ENCODE measurements around the gene LAMA3. TPM values are rescaled to one million over a fixed set of nuclear protein-coding genes. Genes with fewer than 3 reads are reported as not detected.

The LAMA3 gene
- total and polyA plus RNA-seq, 2 donors (not counting 3 experiments of a cell fraction or from before 2014, with no cell fraction given): 2.6 to 12.3 TPM

GRCh38 chr18:23743733-23744333, 54.6 kb downstream of the LAMA3 start:
- Histone ChIP-seq H3K4me2 (ENCODE audit: insufficient read depth, low read length) (no peak overlapping the region), H3K9ac (replicated peaks; ENCODE audit: extremely low read depth, insufficient read depth, low read length) (no peak overlapping the region), H3K4me3 (replicated peaks in 1 of 3; ENCODE audit: insufficient read depth in 1 of 3, low read depth in 1 of 3, low read length in 3 of 3) (no peak overlapping the region), H3K27ac (ENCODE audit: insufficient read depth, low read depth, low read length) (no peak overlapping the region), H3K4me1 (ENCODE audit: control insufficient read depth, extremely low read depth, insufficient read depth, low read length) (no peaks in the 10 kb centered on the region), H3K9me3 (replicated peaks; ENCODE audit: control insufficient read depth, insufficient read depth, low read length) (no peaks in the 10 kb centered on the region), H3K79me2 (ENCODE audit: control insufficient read depth, insufficient read depth, low read length) (no peaks in the 10 kb centered on the region), H3K36me3 (ENCODE audit: control insufficient read depth in 2 of 2, extremely low read depth in 1 of 2, insufficient read depth in 2 of 2, low read length in 2 of 2) (no peaks in the 10 kb centered on the region), H4K20me1 (replicated peaks; ENCODE audit: control insufficient read depth, extremely low read depth, insufficient read depth, low read length) (no peaks in the 10 kb centered on the region), H3K9me1 (replicated peaks; ENCODE audit: control insufficient read depth, extremely low read depth, insufficient read depth, low read length) (no peaks in the 10 kb centered on the region), H2AFZ (ENCODE audit: low read depth, low read length) (no peak overlapping the region), H3K27me3 (ENCODE audit: control insufficient read depth in 2 of 2, insufficient read depth in 2 of 2, low read length in 2 of 2) (no peaks in the 10 kb centered on the region)
- ChIA-PET POLR2A (no interaction called here), CTCF (interaction anchor here (1.2 to 2.6 kb wide), 3 partner anchors 9 to 175 kb away, joined by 3 to 8 read pairs (median 3); no protein-coding TSS in a partner anchor)
- FAIRE-seq (no peak), DNase-seq (ENCODE audit: low read depth, low spot score) (no peak)
- intact Hi-C loops (cut with micrococcal nuclease): no loop called here
- no TSS peak for BruUV-seq (replicated peaks)
- TF ChIP-seq POLR2A (IDR thresholded peaks at IDR 0.05; ENCODE audit: low read depth, low read length): no peak
- dilution Hi-C loops (cut with MboI; ENCODE audit: extremely low pct_ligation_motif_present, low sequenced_read_pairs): no loop called here

- no peaks in the 10 kb centered on the region for H3K4me1 ChIP-seq (ENCODE audit: control insufficient read depth, extremely low read depth, insufficient read depth, low read length)
- H2AFZ ChIP-seq (ENCODE audit: low read depth, low read length): no peak overlapping the region
- H3K9ac ChIP-seq (replicated peaks; ENCODE audit: extremely low read depth, insufficient read depth, low read length): no peak overlapping the region
- H3K9me1 ChIP-seq (replicated peaks; ENCODE audit: control insufficient read depth, extremely low read depth, insufficient read depth, low read length): no peaks in the 10 kb centered on the region
- H3K4me3 ChIP-seq (replicated peaks in 1 of 3; ENCODE audit: insufficient read depth in 1 of 3, low read depth in 1 of 3, low read length in 3 of 3): no peak overlapping the region
- BruUV-seq (replicated peaks): no TSS peak
- dilution Hi-C loops (cut with MboI; ENCODE audit: extremely low pct_ligation_motif_present, low sequenced_read_pairs): no loop called here
- no peak overlapping the region for H3K27ac ChIP-seq (ENCODE audit: insufficient read depth, low read depth, low read length)
- no peak overlapping the region for H3K4me2 ChIP-seq (ENCODE audit: insufficient read depth, low read length)
- H3K79me2 ChIP-seq (ENCODE audit: control insufficient read depth, insufficient read depth, low read length): no peaks in the 10 kb centered on the region
- no peaks in the 10 kb centered on the region for H4K20me1 ChIP-seq (replicated peaks; ENCODE audit: control insufficient read depth, extremely low read depth, insufficient read depth, low read length)
- H3K9me3 ChIP-seq (replicated peaks; ENCODE audit: control insufficient read depth, insufficient read depth, low read length): no peaks in the 10 kb centered on the region
- DNase-seq (ENCODE audit: low read depth, low spot score) (no peak), FAIRE-seq (no peak)
- no peaks in the 10 kb centered on the region for H3K27me3 ChIP-seq (ENCODE audit: control insufficient read depth in 2 of 2, insufficient read depth in 2 of 2, low read length in 2 of 2)
- POLR2A ChIA-PET: no interaction called here
- H3K36me3 ChIP-seq (ENCODE audit: control insufficient read depth in 2 of 2, extremely low read depth in 1 of 2, insufficient read depth in 2 of 2, low read length in 2 of 2): no peaks in the 10 kb centered on the region
- intact Hi-C loops (cut with micrococcal nuclease): no loop called here
- CTCF ChIA-PET: interaction anchor here (1.0 kb wide), 1 partner anchor 10 kb away, joined by 3 read pairs; no protein-coding TSS in a partner anchor
- TF ChIP-seq CTCF (IDR thresholded peaks at IDR 0.05; ENCODE audit: extremely low read depth in 1 of 2, insufficient read depth in 1 of 2, low read depth in 1 of 2, low read length in 2 of 2) (no peak), MYC (IDR thresholded peaks at IDR 0.05; ENCODE audit: low read depth, low read length) (no peak), POLR2A (IDR thresholded peaks at IDR 0.05; ENCODE audit: low read depth, low read length) (no peak), EZH2 (IDR thresholded peaks at IDR 0.05; ENCODE audit: borderline replicate concordance, low read depth, low read length, severe bottlenecking) (no peak), JUN (IDR thresholded peaks at IDR 0.05; ENCODE audit: borderline replicate concordance, insufficient read depth, insufficient read length, low read depth) (no peak), FOS (IDR thresholded peaks at IDR 0.05; ENCODE audit: borderline replicate concordance, insufficient read depth, low read length) (no peak), GATA2 (IDR thresholded peaks at IDR 0.05; ENCODE audit: insufficient read depth, insufficient read length, low read depth, low read length) (no peak), POLR2AphosphoS5 (IDR thresholded peaks at IDR 0.05; ENCODE audit: insufficient read depth, low read depth, low read length) (no peak)
- TF ChIP-seq, protein P1, sequence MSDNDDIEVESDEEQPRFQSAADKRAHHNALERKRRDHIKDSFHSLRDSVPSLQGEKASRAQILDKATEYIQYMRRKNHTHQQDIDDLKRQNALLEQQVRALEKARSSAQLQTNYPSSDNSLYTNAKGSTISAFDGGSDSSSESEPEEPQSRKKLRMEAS (IDR thresholded peaks at IDR 0.05; ENCODE audit: insufficient read depth, insufficient read length): no peak
Observed at GRCh38 chr18:23745366-23745765, 56.1 kb downstream of the LAMA3 start.

Data from endothelial cell of umbilical vein (primary cell).